Tibial nerve (tissue), 4 donors: ENCODE data around the gene NTM. TPM values are rescaled to one million over a fixed set of nuclear protein-coding genes. Genes with fewer than 3 reads are reported as not detected.

Source experiments
- DNase-seq, 2 donors: peaks; one replicate each; pipeline ENCODE4 v3.0.0-alpha.2; 2019; ENCODE audit warnings: low spot score in 2 of 2
- H3K27ac ChIP-seq, 4 donors: fragments of 200-600 bp; sonication (generic) in 3 of 4; one replicate each; pipeline ENCODE4 v1.5.1; 2017 to 2019; ENCODE audit warnings: mild to moderate bottlenecking in 1 of 4
- H3K27me3 ChIP-seq, 2 donors: fragments of 200-600 bp; sonication (generic) in 1 of 2; one replicate each; pipeline versions ENCODE4 v1.5.1 to v1.6.0; 2017 to 2019
- H3K36me3 ChIP-seq, 3 donors: fragments of 200-600 bp; sonication (generic); one replicate each; pipeline ENCODE4 v1.5.1; 2018 to 2019
- H3K4me1 ChIP-seq, 4 donors: fragments of 200-600 bp; sonication (generic) in 3 of 4; one replicate each; pipeline ENCODE4 v1.5.1; 2017 to 2019
- H3K4me3 ChIP-seq, 4 donors: fragments of 200-600 bp; sonication (generic) in 3 of 4; one replicate each; pipeline ENCODE4 v1.5.1; 2017 to 2019; ENCODE audit warnings: mild to moderate bottlenecking in 1 of 4, moderate library complexity in 1 of 4
- H3K9me3 ChIP-seq, 4 donors: fragments of 200-600 bp; sonication (generic) in 3 of 4; one replicate each; pipeline ENCODE4 v1.5.1; 2017 to 2019
- CTCF ChIP-seq, 5 experiments: fragments of 200-600 bp in 3 of 5; fragments of 450-650 bp in 2 of 5; sonication (generic) in 3 of 5; IDR thresholded peaks; one replicate each; pipeline ENCODE4 v1.5.1; 2016 to 2019; ENCODE audit warnings: antibody characterized with exemption in 5 of 5, mild to moderate bottlenecking in 3 of 5, moderate library complexity in 2 of 5
- EP300 ChIP-seq, 2 donors: sonication (generic); formaldehyde crosslinking; IDR thresholded peaks; one replicate each; pipeline ENCODE4 v1.6.1; 2017; ENCODE audit warnings: antibody characterized with exemption in 2 of 2, mild to moderate bottlenecking in 1 of 2
- POLR2A ChIP-seq, 2 donors: fragments of 450-650 bp; IDR thresholded peaks; one replicate each; pipeline ENCODE4 v1.6.1; 2017; ENCODE audit warnings: antibody characterized with exemption in 2 of 2, mild to moderate bottlenecking in 2 of 2, moderate library complexity in 2 of 2
- WGBS, 2 donors: methylation state at CpG; one replicate each; pipeline ENCODE4 v1.1.5; 2018; 5-methylcytosine and 5-hydroxymethylcytosine counted together
- total RNA-seq, 4 donors: library from RNA; depleted of rRNA; stranded (reverse); fragments of >200 nt; gene quantifications; one replicate each; pipeline ENCODE4 v1.1.0, GENCODE V29; 2016

NTM gene
- total RNA-seq, 4 donors from 2014 or later, result 3.7 to 11.4 (median 10.8) TPM

- no peak overlapping the region for H3K4me3 ChIP-seq
- no peak for DNase-seq
- WGBS, 2 donors, result 67 to 71% methylated on average over 5 of the region's 5 CpGs
- no peak for TF ChIP-seq POLR2A (IDR thresholded peaks at IDR 0.05)
- TF ChIP-seq CTCF (IDR thresholded peaks at IDR 0.05), result no peak
- no peak for TF ChIP-seq EP300 (IDR thresholded peaks at IDR 0.05)
- H3K36me3 ChIP-seq, result no peaks in the 10 kb centered on the region
- no peaks in the 10 kb centered on the region for H3K4me1 ChIP-seq
- H3K9me3 ChIP-seq, result no peaks in the 10 kb centered on the region
- no peak overlapping the region for H3K27ac ChIP-seq
- no peaks in the 10 kb centered on the region for H3K27me3 ChIP-seq
Measured at GRCh38 chr11:131857246-131857645, 486.8 kb downstream of the NTM start.

GRCh38 chr11:131858505-131858904 lies 488.1 kb downstream of the NTM start:
- no peaks in the 10 kb centered on the region for H3K4me1 ChIP-seq
- no peak for TF ChIP-seq EP300 (IDR thresholded peaks at IDR 0.05)
- TF ChIP-seq POLR2A (IDR thresholded peaks at IDR 0.05), result no peak
- TF ChIP-seq CTCF (IDR thresholded peaks at IDR 0.05), result no peak
- WGBS, 2 donors, result 69 to 74% methylated on average over 11 of the region's 11 CpGs
- H3K9me3 ChIP-seq, result no peaks in the 10 kb centered on the region
- no peak for DNase-seq
- H3K4me3 ChIP-seq, result no peak overlapping the region
- no peaks in the 10 kb centered on the region for H3K36me3 ChIP-seq
- no peak overlapping the region for H3K27ac ChIP-seq
- no peaks in the 10 kb centered on the region for H3K27me3 ChIP-seq

- H3K27ac ChIP-seq, result no peak overlapping the region
- no peaks in the 10 kb centered on the region for H3K36me3 ChIP-seq
- no peak for DNase-seq
- H3K27me3 ChIP-seq, result no peaks in the 10 kb centered on the region
- TF ChIP-seq POLR2A (IDR thresholded peaks at IDR 0.05) (no peak), CTCF (IDR thresholded peaks at IDR 0.05) (no peak), EP300 (IDR thresholded peaks at IDR 0.05) (no peak)
- WGBS, 2 donors, result 77 to 80% methylated on average over 8 of the region's 8 CpGs
- H3K9me3 ChIP-seq, result no peaks in the 10 kb centered on the region
- H3K4me1 ChIP-seq, result no peaks in the 10 kb centered on the region
- no peak overlapping the region for H3K4me3 ChIP-seq
Measured at GRCh38 chr11:131859538-131860210, 489.3 kb downstream of the NTM start.

GRCh38 chr11:131864228-131864627 lies 493.8 kb downstream of the NTM start:
- H3K36me3 ChIP-seq, result no peaks in the 10 kb centered on the region
- H3K4me3 ChIP-seq, result no peak overlapping the region
- H3K27ac ChIP-seq, result no peak overlapping the region
- no peaks in the 10 kb centered on the region for H3K4me1 ChIP-seq
- WGBS, 2 donors, result 60 to 69% methylated on average over 5 of the region's 5 CpGs
- H3K27me3 ChIP-seq, result no peaks in the 10 kb centered on the region
- no peak for DNase-seq
- TF ChIP-seq POLR2A (IDR thresholded peaks at IDR 0.05), result no peak
- TF ChIP-seq CTCF (IDR thresholded peaks at IDR 0.05), result no peak
- no peak for TF ChIP-seq EP300 (IDR thresholded peaks at IDR 0.05)
- no peaks in the 10 kb centered on the region for H3K9me3 ChIP-seq

GRCh38 chr11:131865860-131866259 lies 495.4 kb downstream of the NTM start:
- TF ChIP-seq CTCF (IDR thresholded peaks at IDR 0.05), result no peak
- TF ChIP-seq EP300 (IDR thresholded peaks at IDR 0.05), result no peak
- TF ChIP-seq POLR2A (IDR thresholded peaks at IDR 0.05), result no peak
- no peak overlapping the region for H3K4me3 ChIP-seq
- no peak overlapping the region for H3K27ac ChIP-seq
- no peak for DNase-seq
- no peaks in the 10 kb centered on the region for H3K36me3 ChIP-seq
- H3K4me1 ChIP-seq, result no peaks in the 10 kb centered on the region
- H3K27me3 ChIP-seq, result no peaks in the 10 kb centered on the region
- WGBS, 2 donors, result 88 to 94% methylated on average over 3 of the region's 3 CpGs
- no peaks in the 10 kb centered on the region for H3K9me3 ChIP-seq
